ENCODE data around the gene MIER2. TPM values are rescaled to one million over a fixed set of nuclear protein-coding genes. Genes with fewer than 3 reads are reported as not detected.
"Not testable (repeated sequence)": the region's sequence is repeated elsewhere in the genome, so short reads cannot be mapped to it uniquely, and the experiment has no call there.

The MIER2 gene
- total RNA-seq, 2 donors from 2014 or later: 15.2 to 22.4 TPM

- H3K9me3 ChIP-seq: no peaks in the 10 kb centered on the region
- H3K4me3 ChIP-seq: no peak overlapping the region
- no peak overlapping the region for H3K27ac ChIP-seq
- H3K27me3 ChIP-seq: no peaks in the 10 kb centered on the region
- no peak for DNase-seq (ENCODE audit: low spot score)
- H3K4me1 ChIP-seq: peaks cover 0 to 11% of the 10 kb centered on the region in 2 donors
- no peaks in the 10 kb centered on the region for H3K36me3 ChIP-seq
- TF ChIP-seq CTCF (IDR thresholded peaks at IDR 0.05): no peak
Observed at GRCh38 chr19:269241-269640, 75.4 kb downstream of the MIER2 start.

- Histone ChIP-seq H3K4me1 (peaks cover 0 to 6% of the 10 kb centered on the region in 2 donors), H3K27ac (no peak overlapping the region), H3K27me3 (no peaks in the 10 kb centered on the region), H3K36me3 (no peaks in the 10 kb centered on the region), H3K4me3 (no peak overlapping the region), H3K9me3 (no peaks in the 10 kb centered on the region)
- no peak for TF ChIP-seq CTCF (IDR thresholded peaks at IDR 0.05)
- no peak for DNase-seq (ENCODE audit: low spot score)
Observed at GRCh38 chr19:262125-262524, 82.5 kb downstream of the MIER2 start.

GRCh38 chr19:256804-257203 is 87.8 kb downstream of the MIER2 start:
- DNase-seq (ENCODE audit: low spot score); H3K27me3 ChIP-seq: not testable (repeated sequence)

More at GRCh38 chr19:256804-257203, 87.8 kb downstream of the MIER2 start:
- H3K36me3 ChIP-seq, H3K4me3 ChIP-seq, H3K9me3 ChIP-seq, H3K4me1 ChIP-seq, H3K27ac ChIP-seq: not testable (repeated sequence)

Other genes starting within 250 kb of the MIER2 start
- not detected for gene OR4F17, start 237.7 kb downstream of the MIER2 start, total RNA-seq
- gene PLPP2, start 53.4 kb downstream of the MIER2 start, total RNA-seq: 1 to 10 TPM in 1 of 2 donors, under 1 TPM in 1; 0.82 to 3.3 TPM
- gene C2CD4C, start 64.4 kb upstream of the MIER2 start, total RNA-seq: under 1 TPM; 0.26 to 0.55 TPM
- 10 to 100 TPM in 1 of 2 donors, 1 to 10 TPM in 1; 9.6 to 26.8 TPM for gene SHC2, start 116.2 kb upstream of the MIER2 start, total RNA-seq
- not detected for gene MADCAM1, start 151.7 kb upstream of the MIER2 start, total RNA-seq
- gene TPGS1, start 162.7 kb upstream of the MIER2 start, total RNA-seq: 10 to 100 TPM; 30.3 to 33.2 TPM
- gene CDC34, start 187.0 kb upstream of the MIER2 start, total RNA-seq: 10 to 100 TPM; 55.8 to 75.0 TPM
- gene GZMM, start 199.3 kb upstream of the MIER2 start, total RNA-seq: under 1 TPM in 1 of 2 donors, not detected in 1; 0.79 TPM
- 1,000 to 10,000 TPM; 1,033 to 1,569 TPM for gene BSG, start 227.8 kb upstream of the MIER2 start, total RNA-seq
- 10 to 100 TPM in 1 of 2 donors, 1 to 10 TPM in 1; 1.4 to 11.1 TPM for gene HCN2, start 245.1 kb upstream of the MIER2 start, total RNA-seq

Data from right atrium auricular region (tissue), 2 donors.